ENCODE data around the gene GMPR2.

GMPR2 gene

GRCh38 chr14:24269910-24270536 lies 37.3 kb downstream of the GMPR2 start:
- TF ChIP-seq, protein P1, sequence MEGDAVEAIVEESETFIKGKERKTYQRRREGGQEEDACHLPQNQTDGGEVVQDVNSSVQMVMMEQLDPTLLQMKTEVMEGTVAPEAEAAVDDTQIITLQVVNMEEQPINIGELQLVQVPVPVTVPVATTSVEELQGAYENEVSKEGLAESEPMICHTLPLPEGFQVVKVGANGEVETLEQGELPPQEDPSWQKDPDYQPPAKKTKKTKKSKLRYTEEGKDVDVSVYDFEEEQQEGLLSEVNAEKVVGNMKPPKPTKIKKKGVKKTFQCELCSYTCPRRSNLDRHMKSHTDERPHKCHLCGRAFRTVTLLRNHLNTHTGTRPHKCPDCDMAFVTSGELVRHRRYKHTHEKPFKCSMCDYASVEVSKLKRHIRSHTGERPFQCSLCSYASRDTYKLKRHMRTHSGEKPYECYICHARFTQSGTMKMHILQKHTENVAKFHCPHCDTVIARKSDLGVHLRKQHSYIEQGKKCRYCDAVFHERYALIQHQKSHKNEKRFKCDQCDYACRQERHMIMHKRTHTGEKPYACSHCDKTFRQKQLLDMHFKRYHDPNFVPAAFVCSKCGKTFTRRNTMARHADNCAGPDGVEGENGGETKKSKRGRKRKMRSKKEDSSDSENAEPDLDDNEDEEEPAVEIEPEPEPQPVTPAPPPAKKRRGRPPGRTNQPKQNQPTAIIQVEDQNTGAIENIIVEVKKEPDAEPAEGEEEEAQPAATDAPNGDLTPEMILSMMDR (IDR thresholded peaks at IDR 0.05; ENCODE audit: low read depth, low read length), result no peak
- Histone ChIP-seq H3K4me3 (ENCODE audit: low read depth, low read length) (no peak overlapping the region), H3K27ac (no peak overlapping the region), H3K36me3 (no peaks in the 10 kb centered on the region), H3K9me3 (ENCODE audit: severe bottlenecking) (no peaks in the 10 kb centered on the region), H3K27me3 (ENCODE audit: insufficient read depth, low read depth, severe bottlenecking) (no peaks in the 10 kb centered on the region)
- DNase-seq, result no peak

GRCh38 chr14:24270537-24271133 lies 37.9 kb downstream of the GMPR2 start:
- peak overlapping the region; percentile 65 for H3K4me3 ChIP-seq (ENCODE audit: low read depth, low read length)
- peak overlapping the region; percentile 94 for H3K27ac ChIP-seq
- no peaks in the 10 kb centered on the region for H3K36me3 ChIP-seq
- no peaks in the 10 kb centered on the region for H3K27me3 ChIP-seq (ENCODE audit: insufficient read depth, low read depth, severe bottlenecking)
- TF ChIP-seq, protein P1 (IDR thresholded peaks at IDR 0.05; ENCODE audit: low read depth, low read length), result no peak
- no peaks in the 10 kb centered on the region for H3K9me3 ChIP-seq (ENCODE audit: severe bottlenecking)
- DNase-seq, result no peak

DNA sequence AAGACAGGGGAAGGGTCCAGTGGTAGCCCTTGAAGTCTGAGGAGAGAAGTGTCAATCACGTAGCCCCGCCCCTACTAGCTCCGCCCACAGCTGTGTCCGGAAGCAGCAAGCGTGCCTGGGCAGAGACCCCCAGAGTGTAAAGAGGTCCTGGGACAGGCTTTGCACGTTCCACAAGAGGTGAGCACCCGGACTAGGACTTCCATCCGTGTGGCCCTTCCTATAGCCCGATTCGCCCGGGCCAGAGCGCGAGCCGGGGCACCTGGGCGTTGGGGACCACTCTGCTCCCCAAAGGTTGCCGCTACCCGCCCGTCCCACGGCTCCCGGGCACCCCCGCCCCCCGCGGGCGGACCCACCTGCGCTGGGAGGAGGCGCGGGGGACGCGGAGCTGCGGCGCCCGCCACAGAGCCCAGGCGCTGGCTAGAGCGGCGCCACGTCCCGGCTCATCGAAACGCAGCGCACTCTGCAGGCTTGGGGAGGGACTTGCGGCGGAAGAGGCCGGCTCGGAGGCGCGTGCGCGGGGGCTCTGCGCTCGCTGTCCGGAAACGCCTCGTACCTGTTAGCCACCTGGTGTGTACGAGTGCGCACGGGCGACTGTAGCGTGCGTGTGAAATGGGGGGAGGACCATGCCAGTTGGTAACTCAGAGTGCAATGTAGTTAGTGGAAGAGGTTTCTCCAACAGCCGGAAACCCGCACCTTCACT lies 38.6 kb downstream of the GMPR2 start, which contains the start of gene RABGGTA:
TSS of gene RABGGTA (minus strand) at position 464 of the 700 bp plus-strand sequence. CDS start 482 bp downstream, outside the sequence.
- TF ChIP-seq, protein P1 (IDR thresholded peaks at IDR 0.05; ENCODE audit: low read depth, low read length), result peak; percentile 88
- no peaks in the 10 kb centered on the region for H3K27me3 ChIP-seq (ENCODE audit: insufficient read depth, low read depth, severe bottlenecking)
- no peaks in the 10 kb centered on the region for H3K9me3 ChIP-seq (ENCODE audit: severe bottlenecking)
- H3K36me3 ChIP-seq, result no peaks in the 10 kb centered on the region
- peak within 1 kb of the TSS; percentile 94 for H3K27ac ChIP-seq
- peak within 1 kb of the TSS; percentile 65 for H3K4me3 ChIP-seq (ENCODE audit: low read depth, low read length)
- DNase-seq, result peak; percentile 91

DNA sequence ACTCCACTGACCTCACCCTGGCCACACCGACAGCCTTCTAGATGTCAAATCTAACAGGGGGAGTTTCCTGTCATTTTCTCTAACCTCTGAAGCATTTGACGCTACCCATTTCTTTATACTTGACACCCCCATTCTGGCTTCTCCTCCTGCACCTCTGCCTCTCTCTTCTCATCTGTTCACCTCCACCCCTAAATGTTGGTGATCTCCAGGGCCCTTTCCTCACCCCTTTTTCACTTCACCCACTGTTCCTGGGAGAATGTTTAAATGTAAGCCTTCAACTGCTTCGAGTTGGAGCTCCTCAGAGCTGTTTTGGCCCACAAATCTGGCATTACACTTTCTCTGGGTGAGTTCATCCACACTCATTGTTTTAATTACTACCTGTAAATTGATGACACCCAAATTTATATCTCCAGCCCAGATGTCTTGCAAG lies 39.1 kb downstream of the GMPR2 start:
- H3K27me3 ChIP-seq (ENCODE audit: insufficient read depth, low read depth, severe bottlenecking), result no peaks in the 10 kb centered on the region
- no peaks in the 10 kb centered on the region for H3K36me3 ChIP-seq
- H3K9me3 ChIP-seq (ENCODE audit: severe bottlenecking), result no peaks in the 10 kb centered on the region
- TF ChIP-seq, protein P1 (IDR thresholded peaks at IDR 0.05; ENCODE audit: low read depth, low read length), result no peak
- H3K27ac ChIP-seq, result peak overlapping the region; percentile 94
- peak overlapping the region; percentile 65 for H3K4me3 ChIP-seq (ENCODE audit: low read depth, low read length)
- no peak for DNase-seq

- H3K27me3 ChIP-seq (ENCODE audit: insufficient read depth, low read depth, severe bottlenecking), result no peaks in the 10 kb centered on the region
- H3K9me3 ChIP-seq (ENCODE audit: severe bottlenecking), result no peaks in the 10 kb centered on the region
- H3K27ac ChIP-seq, result peak overlapping the region; percentile 83; the same call in 1 of the 2 replicates
- no peak overlapping the region for H3K4me3 ChIP-seq (ENCODE audit: low read depth, low read length)
- no peak for DNase-seq
- TF ChIP-seq, protein P1 (IDR thresholded peaks at IDR 0.05; ENCODE audit: low read depth, low read length), result no peak
- H3K36me3 ChIP-seq, result no peaks in the 10 kb centered on the region
These were observed 39.7 kb downstream of the GMPR2 start for GRCh38 chr14:24272467-24272866.

All from WERI-Rb-1 (cell line).